ENCODE measurements around the gene HOPX.
"Not testable (repeated sequence)": the region's sequence is repeated elsewhere in the genome, so short reads cannot be mapped to it uniquely, and the experiment has no call there.

Gene HOPX

GRCh38 chr4:56681158-56681852 lies at the start of gene HOPX:
Gene HOPX (minus strand): TSS chr4:56681296. CDS start chr4:56657816, 23,480 bp downstream.
- no peak for DNase-seq

GRCh38 chr4:56730097-56730496 lies 49.0 kb upstream of the HOPX start:
- DNase-seq = no peak

GRCh38 chr4:56728512-56728911 lies 47.4 kb upstream of the HOPX start:
- peak; percentile 17 for DNase-seq

DNA sequence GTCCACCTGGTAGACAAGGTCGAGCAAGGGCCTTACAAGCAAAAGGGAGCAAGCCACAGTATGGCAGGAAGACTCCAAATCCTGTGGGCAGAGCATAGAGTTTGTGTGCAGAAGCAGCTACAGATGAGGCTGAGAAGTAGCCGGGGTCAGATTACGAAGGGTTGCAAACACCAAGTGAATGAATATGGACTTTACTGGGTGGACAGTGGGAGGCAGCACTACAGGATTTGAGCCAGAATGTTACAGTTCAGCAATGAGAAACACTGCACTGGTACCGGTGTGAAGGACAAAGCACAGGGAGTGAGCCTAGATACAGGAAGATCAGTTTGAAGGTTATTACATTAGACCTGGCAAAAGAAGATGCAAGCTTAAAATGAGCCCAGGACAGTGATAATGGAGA lies 46.1 kb upstream of the HOPX start:
- no peak for DNase-seq

GRCh38 chr4:56726593-56726992 lies 45.5 kb upstream of the HOPX start:
- DNase-seq = not testable (repeated sequence)

GRCh38 chr4:56723659-56724230 lies 42.6 kb upstream of the HOPX start:
- DNase-seq = no peak

DNA sequence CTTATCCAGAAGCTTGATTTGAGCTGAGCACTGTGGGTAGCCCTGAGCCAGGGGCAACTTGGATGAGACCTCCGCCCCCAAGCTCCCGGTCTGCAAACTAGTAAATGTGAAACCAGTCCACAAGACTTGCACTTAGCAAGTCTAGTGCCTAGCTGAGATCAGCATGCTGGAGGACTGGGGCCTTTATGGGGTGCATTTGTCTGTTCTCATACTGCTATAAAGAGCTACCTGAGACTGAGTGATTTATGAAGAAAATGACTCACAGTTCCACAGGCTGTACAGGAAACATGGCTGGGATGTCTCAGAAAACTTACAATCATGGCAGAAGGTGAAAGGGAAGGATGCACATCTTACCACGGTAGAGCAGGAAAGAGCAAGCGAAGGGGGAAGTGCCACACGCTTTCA lies 42.1 kb upstream of the HOPX start:
- no peak for DNase-seq

DNA sequence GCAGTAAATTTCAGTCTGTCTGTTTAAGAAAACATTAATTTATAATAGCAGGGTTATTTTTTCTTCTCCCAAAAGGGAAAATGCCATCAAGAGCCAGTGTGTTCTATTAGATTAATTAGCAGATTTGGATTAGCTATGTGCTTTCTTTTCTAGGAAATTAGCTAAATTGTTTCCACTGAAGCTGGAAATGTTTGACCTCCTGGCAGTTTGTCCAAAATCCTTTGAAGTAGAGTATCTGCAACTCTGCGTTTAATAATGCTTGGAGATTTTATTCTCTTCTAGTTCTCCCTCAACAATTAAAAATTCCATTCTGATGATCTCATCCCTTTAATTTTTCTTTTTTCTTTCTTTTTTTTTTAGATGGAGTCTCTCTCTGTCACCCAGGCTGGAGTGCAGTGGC lies 27.1 kb upstream of the HOPX start:
- DNase-seq = no peak

GRCh38 chr4:56705966-56706365 lies 24.9 kb upstream of the HOPX start:
- no peak for DNase-seq

- no peak for DNase-seq
These were observed 24.2 kb upstream of the HOPX start for GRCh38 chr4:56705334-56705733.

- DNase-seq = no peak
These were observed 23.2 kb upstream of the HOPX start for GRCh38 chr4:56704089-56704871.

GRCh38 chr4:56703378-56703777 lies 22.3 kb upstream of the HOPX start:
- no peak for DNase-seq

- no peak for DNase-seq
These were observed 20.5 kb upstream of the HOPX start for GRCh38 chr4:56701644-56702043.

DNA sequence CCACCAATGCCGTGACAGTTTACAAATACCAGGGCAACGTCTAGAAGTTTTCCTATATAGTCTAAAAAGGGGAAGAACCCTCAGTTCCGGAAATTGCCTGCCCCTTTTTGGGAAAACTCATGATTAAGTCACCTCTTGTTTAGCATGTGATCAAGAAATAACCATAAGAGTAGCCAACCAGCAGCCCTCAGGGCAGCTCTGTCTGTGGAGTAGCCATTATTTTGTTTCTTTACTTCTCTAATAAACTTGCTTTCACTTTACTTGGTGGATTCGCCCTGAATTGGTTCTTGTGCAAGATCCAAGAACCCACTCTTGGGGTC lies 20.0 kb upstream of the HOPX start:
- DNase-seq = no peak

- no peak for DNase-seq
These were observed 18.5 kb upstream of the HOPX start for GRCh38 chr4:56699537-56700105.

- DNase-seq = no peak
These were observed 17.2 kb upstream of the HOPX start for GRCh38 chr4:56698329-56698728.

- no peak for DNase-seq
These were observed 15.0 kb upstream of the HOPX start for GRCh38 chr4:56696056-56696455.

DNA sequence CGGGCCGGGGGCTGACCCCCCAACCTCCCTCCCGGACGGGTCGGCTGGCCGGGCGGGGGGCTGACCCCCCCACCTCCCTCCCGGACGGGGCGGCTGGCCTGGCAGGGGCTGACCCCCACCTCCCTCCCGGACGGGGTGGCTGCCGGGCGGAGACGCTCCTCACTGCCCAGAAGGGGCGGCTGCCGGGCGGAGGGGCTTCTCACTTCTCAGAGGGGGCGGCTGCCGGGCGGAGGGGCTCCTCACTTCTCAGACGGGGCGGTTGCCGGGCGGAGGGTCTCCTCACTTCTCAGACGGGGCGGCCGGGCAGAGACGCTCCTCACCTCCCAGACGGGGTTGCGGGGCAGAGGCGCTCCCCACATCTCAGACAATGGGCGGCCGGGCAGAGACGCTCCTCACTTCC lies 12.4 kb upstream of the HOPX start:
- DNase-seq = not testable (repeated sequence)

DNA sequence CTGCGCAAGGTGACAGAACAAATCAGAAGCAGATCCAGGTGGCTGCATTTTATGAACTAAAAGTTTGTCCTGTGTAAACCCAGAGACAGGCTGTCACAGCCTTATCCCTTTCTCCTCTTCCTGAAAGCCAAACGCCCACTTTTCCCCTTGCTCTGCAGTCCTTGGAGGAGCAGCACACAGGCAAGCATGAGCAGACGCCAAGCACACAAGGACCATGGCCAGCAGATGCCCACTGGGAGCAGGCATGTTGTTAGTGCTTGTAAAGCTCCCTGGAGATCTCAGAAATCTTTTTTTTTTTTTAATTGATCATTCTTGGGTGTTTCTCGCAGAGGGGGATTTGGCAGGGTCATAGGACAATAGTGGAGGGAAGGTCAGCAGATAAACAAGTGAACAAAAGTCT lies 11.5 kb upstream of the HOPX start:
- no peak for DNase-seq

DNA sequence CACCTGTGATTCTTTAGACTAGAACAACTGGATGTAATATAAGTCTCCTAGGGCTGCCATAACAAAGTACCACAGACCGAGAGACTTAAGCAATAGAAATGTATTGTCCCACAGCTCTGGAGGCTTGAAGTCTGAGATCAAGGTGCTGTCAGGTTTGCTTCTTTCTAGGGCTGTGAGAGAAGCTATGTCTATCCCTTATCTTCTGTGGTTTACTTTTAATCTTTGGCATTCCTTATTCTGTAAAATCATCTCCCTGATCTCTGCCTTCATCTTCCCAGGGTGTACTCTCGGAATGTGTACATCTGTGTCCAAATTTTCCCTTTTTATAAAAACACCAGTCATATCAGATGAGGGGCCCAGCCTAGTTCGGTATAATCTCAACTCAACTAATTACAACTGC lies 10.3 kb upstream of the HOPX start:
- no peak for DNase-seq

DNA sequence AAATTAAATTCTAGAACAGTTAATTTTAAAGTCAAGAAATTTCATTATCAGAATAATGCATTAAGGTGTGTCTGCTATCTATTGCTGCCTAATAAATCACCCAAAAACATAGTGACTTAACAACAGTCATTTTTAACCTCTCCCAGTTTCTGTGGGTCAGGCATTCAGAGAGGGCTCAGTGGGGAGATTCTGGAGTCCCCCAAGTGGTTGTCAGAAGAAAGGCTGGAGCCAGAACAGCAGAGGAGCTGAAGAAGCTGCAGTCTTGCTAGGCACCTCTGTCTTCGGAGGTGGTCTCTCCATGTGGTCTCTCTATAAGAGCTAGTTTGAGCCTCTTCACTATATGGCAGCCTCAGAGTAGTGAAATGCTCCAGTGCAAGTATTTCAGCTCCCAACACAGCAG lies 9.3 kb upstream of the HOPX start:
- no peak for DNase-seq

GRCh38 chr4:56689201-56689969 lies 8.3 kb upstream of the HOPX start:
- no peak for DNase-seq

GRCh38 chr4:56688094-56688647 lies 7.1 kb upstream of the HOPX start:
- no peak for DNase-seq

All from kidney glomerular epithelial cell (primary cell).